K562 (cell line): ENCODE results near the gene NTM. TPM values are rescaled to one million over a fixed set of nuclear protein-coding genes. Genes with fewer than 3 reads are reported as not detected.

Experiments
- BHLHE40 ChIP-seq: IDR thresholded peaks from 2 replicates; pipeline ENCODE4 v1.6.1; 2011; ENCODE audit warnings: low read length, improper control_type of control experiment
- EWSR1 ChIP-seq: fragments of 450-650 bp; IDR thresholded peaks from 2 replicates; pipeline ENCODE4 v1.6.1; 2018; ENCODE audit warnings: borderline replicate concordance, mild to moderate bottlenecking, low read depth, moderate library complexity; ENCODE audit not compliant: partially characterized antibody
- GTF2E2 ChIP-seq: fragments of 200-800 bp; sonication (Bioruptor generic); IDR thresholded peaks from 2 replicates; pipeline ENCODE4 v1.6.1; 2016; ENCODE audit warnings: missing genetic modification characterization, missing compliant biosample characterization
- HDAC8 ChIP-seq: fragments of 450-650 bp; IDR thresholded peaks from 2 replicates; pipeline ENCODE4 v1.6.1; 2016; ENCODE audit warnings: mild to moderate bottlenecking, missing genetic modification characterization, moderate library complexity, missing compliant biosample characterization
- ZNF778 ChIP-seq: fragments of 450-650 bp; formaldehyde crosslinking; IDR thresholded peaks from 2 replicates; pipeline ENCODE4 v1.4.0; 2020; ENCODE audit warnings: mild to moderate bottlenecking, moderate library complexity
- polyA plus RNA-seq, 8 experiments: library from polyadenylated mRNA; depleted of rRNA in 4 of 8; stranded (reverse) in 5 of 8; unstranded in 3 of 8; fragments of >200 nt; fragmentation: Nextera tagmentation in 2 of 8; fragmentation: Illumina TruSeq in 1 of 8; extraction: Ambion mirVana in 2 of 8; extraction: Trizol in 1 of 8; gene quantifications; 2 replicates each; pipeline versions ENCODE4 v1.2.1 to v1.2.3, GENCODE V29; 2011 to 2014; ENCODE audit warnings: inconsistent platforms in 1 of 8, missing spikeins in 1 of 8
- total RNA-seq, 7 experiments: library from RNA; depleted of rRNA in 6 of 7; stranded (reverse); fragments of >200 nt in 6 of 7; fragmentation: Illumina TruSeq in 2 of 7; extraction: Trizol in 2 of 7; gene quantifications; 2 replicates each; pipeline versions ENCODE4 v1.2.1 to v1.2.3, GENCODE V29; 2011 to 2021; ENCODE audit warnings: low replicate concordance in 1 of 7
- TF ChIP-seq, protein P1 (sequence below): sonication (generic); formaldehyde crosslinking; IDR thresholded peaks from 2 replicates; pipeline ENCODE4 v1.8.0; 2023; ENCODE audit warnings: missing genetic modification reagents, mild to moderate bottlenecking, borderline replicate concordance
- TF ChIP-seq, protein P2 (sequence below): fragments of 450-650 bp; formaldehyde crosslinking; conservative IDR thresholded peaks from 2 replicates; pipeline ENCODE4 v1.4.0; 2022; ENCODE audit warnings: mild to moderate bottlenecking, missing genetic modification characterization

The NTM gene
- total and polyA plus RNA-seq, 9 of the 15 experiments (the other 6 are each of a cell fraction or from before 2014, with no cell fraction given) = not detected

DNA sequence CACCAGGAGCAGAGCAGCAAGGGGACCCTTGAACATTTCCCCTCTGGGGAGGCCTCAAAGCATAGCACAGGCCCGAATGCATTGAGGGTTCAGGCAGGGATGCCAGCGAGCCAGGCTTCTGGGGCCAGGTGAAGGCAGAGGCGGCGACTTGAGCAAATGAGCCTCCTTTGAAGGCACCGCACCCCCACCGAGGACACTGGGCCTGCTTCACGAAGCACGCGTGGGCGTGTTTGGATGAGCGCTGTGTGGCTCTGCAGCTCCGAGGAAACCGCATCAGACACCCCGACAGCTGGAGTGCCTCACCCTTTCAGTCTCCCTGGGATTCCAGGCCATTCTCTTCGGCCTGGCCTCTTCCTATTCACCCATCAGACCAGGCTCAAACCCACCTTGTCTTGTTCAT is 301.8 kb downstream of the NTM start (continued):
- TF ChIP-seq, protein P1, sequence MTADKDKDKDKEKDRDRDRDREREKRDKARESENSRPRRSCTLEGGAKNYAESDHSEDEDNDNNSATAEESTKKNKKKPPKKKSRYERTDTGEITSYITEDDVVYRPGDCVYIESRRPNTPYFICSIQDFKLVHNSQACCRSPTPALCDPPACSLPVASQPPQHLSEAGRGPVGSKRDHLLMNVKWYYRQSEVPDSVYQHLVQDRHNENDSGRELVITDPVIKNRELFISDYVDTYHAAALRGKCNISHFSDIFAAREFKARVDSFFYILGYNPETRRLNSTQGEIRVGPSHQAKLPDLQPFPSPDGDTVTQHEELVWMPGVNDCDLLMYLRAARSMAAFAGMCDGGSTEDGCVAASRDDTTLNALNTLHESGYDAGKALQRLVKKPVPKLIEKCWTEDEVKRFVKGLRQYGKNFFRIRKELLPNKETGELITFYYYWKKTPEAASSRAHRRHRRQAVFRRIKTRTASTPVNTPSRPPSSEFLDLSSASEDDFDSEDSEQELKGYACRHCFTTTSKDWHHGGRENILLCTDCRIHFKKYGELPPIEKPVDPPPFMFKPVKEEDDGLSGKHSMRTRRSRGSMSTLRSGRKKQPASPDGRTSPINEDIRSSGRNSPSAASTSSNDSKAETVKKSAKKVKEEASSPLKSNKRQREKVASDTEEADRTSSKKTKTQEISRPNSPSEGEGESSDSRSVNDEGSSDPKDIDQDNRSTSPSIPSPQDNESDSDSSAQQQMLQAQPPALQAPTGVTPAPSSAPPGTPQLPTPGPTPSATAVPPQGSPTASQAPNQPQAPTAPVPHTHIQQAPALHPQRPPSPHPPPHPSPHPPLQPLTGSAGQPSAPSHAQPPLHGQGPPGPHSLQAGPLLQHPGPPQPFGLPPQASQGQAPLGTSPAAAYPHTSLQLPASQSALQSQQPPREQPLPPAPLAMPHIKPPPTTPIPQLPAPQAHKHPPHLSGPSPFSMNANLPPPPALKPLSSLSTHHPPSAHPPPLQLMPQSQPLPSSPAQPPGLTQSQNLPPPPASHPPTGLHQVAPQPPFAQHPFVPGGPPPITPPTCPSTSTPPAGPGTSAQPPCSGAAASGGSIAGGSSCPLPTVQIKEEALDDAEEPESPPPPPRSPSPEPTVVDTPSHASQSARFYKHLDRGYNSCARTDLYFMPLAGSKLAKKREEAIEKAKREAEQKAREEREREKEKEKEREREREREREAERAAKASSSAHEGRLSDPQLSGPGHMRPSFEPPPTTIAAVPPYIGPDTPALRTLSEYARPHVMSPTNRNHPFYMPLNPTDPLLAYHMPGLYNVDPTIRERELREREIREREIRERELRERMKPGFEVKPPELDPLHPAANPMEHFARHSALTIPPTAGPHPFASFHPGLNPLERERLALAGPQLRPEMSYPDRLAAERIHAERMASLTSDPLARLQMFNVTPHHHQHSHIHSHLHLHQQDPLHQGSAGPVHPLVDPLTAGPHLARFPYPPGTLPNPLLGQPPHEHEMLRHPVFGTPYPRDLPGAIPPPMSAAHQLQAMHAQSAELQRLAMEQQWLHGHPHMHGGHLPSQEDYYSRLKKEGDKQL (CRISPR knock-in tag) = no peak
- TF ChIP-seq ZNF778 (CRISPR knock-in tag) (no peak), BHLHE40 (no peak), GTF2E2 (no peak), EWSR1 (no peak), HDAC8 (tag) (no peak)
- TF ChIP-seq, protein P2, sequence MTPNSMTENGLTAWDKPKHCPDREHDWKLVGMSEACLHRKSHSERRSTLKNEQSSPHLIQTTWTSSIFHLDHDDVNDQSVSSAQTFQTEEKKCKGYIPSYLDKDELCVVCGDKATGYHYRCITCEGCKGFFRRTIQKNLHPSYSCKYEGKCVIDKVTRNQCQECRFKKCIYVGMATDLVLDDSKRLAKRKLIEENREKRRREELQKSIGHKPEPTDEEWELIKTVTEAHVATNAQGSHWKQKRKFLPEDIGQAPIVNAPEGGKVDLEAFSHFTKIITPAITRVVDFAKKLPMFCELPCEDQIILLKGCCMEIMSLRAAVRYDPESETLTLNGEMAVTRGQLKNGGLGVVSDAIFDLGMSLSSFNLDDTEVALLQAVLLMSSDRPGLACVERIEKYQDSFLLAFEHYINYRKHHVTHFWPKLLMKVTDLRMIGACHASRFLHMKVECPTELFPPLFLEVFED (CRISPR knock-in tag) = no peak
- TF ChIP-seq, all 486 proteins: peak for 0
